Measurements from ENCODE around the gene SEBOX.

- TF ChIP-seq PKNOX1 (IDR thresholded peaks at IDR 0.05), result no peak
- TF ChIP-seq HDGF (IDR thresholded peaks at IDR 0.05; ENCODE audit: borderline replicate concordance), result no peak
- TF ChIP-seq TARDBP (IDR thresholded peaks at IDR 0.05), result no peak
Observed at GRCh38 chr17:28342313-28342712, 22.7 kb downstream of the SEBOX start.
